Endothelial cell of umbilical vein (primary cell): ENCODE measurements around the gene GABPB2. TPM values are rescaled to one million over a fixed set of nuclear protein-coding genes. Genes with fewer than 3 reads are reported as not detected.
A peak's percentile ranks its signal among the peaks of the same experiment; 100 is the strongest.

ENCODE experiments used
- BruUV-seq: library from RNA; stranded (reverse); fragments of 400-500 nt; replicated peaks from 2 replicates; lab custom pipeline; 2021; lab: Mats Ljungman, UMichigan
- CTCF ChIA-PET: fragments of 300-600, 350-600 bp; sonication (Branson Sonifier 250); formaldehyde crosslinking; loops from one replicate; lab custom pipeline; 2021; ENCODE audit warnings: antibody characterized with exemption, inconsistent platforms; lab: Charles Lee
- POLR2A ChIA-PET: fragments of 300-600, 350-600 bp; sonication (Branson Sonifier 250); formaldehyde crosslinking; loops from one replicate; lab custom pipeline; 2021; ENCODE audit warnings: antibody characterized with exemption, inconsistent platforms; lab: Charles Lee
- DNase-seq: peaks from one replicate; pipeline ENCODE4 v3.0.0-alpha.2; 2011; ENCODE audit warnings: low read depth, low spot score
- FAIRE-seq: peaks from 2 replicates; lab custom pipeline; 2011; peaks lifted over from hg19 to GRCh38; lab: Jason Lieb, UNC
- H2AFZ ChIP-seq: 2 replicates; pipeline ENCODE4 v1.6.0; 2012; ENCODE audit warnings: low read depth, low read length, control low read depth, inconsistent platforms
- H3K27ac ChIP-seq: 2 replicates; pipeline ENCODE4 v1.5.1; 2011; ENCODE audit warnings: low read depth, mild to moderate bottlenecking, control low read depth, low read length, moderate library complexity; ENCODE audit not compliant: insufficient read depth
- H3K27me3 ChIP-seq, 2 experiments: 2 replicates each; pipeline versions ENCODE4 v1.6.0 to v1.6.1; 2011; ENCODE audit warnings: low read length in 2 of 2, mixed read lengths in 1 of 2; ENCODE audit not compliant: control insufficient read depth in 2 of 2, insufficient read depth in 2 of 2
- H3K36me3 ChIP-seq, 2 experiments: 2 replicates in 1 of 2; 3 replicates in 1 of 2; pipeline ENCODE4 v1.5.1; 2011; ENCODE audit warnings: low read length in 2 of 2, mild to moderate bottlenecking in 1 of 2, moderate library complexity in 1 of 2; ENCODE audit not compliant: control insufficient read depth in 2 of 2, insufficient read depth in 2 of 2; ENCODE audit errors: extremely low read depth in 1 of 2
- H3K4me1 ChIP-seq: 3 replicates; pipeline ENCODE4 v1.5.1; 2011; ENCODE audit warnings: mild to moderate bottlenecking, low read length; ENCODE audit not compliant: control insufficient read depth, insufficient read depth; ENCODE audit errors: extremely low read depth
- H3K4me2 ChIP-seq: 2 replicates; pipeline ENCODE4 v1.6.1; 2011; ENCODE audit warnings: low read length, control low read depth, mixed read lengths; ENCODE audit not compliant: insufficient read depth
- H3K4me3 ChIP-seq, 3 experiments: fragments of 200-600 bp in 1 of 3; sonication (generic), shearing (Covaris generic) in 1 of 3; replicated peaks in 1 of 3; 2 replicates each; pipeline ENCODE4 v1.5.1; 2011 to 2016; ENCODE audit warnings: control low read depth in 3 of 3, low read length in 3 of 3, mild to moderate bottlenecking in 2 of 3, inconsistent platforms in 1 of 3, low read depth in 1 of 3, moderate library complexity in 1 of 3; ENCODE audit not compliant: insufficient read depth in 1 of 3
- H3K79me2 ChIP-seq: 2 replicates; pipeline ENCODE4 v1.6.0; 2012; ENCODE audit warnings: low read length, inconsistent platforms; ENCODE audit not compliant: control insufficient read depth, insufficient read depth
- H3K9ac ChIP-seq: replicated peaks from 2 replicates; pipeline ENCODE3; 2011; ENCODE audit warnings: low read length, control low read depth; ENCODE audit not compliant: insufficient read depth; ENCODE audit errors: extremely low read depth
- H3K9me1 ChIP-seq: replicated peaks from 3 replicates; pipeline ENCODE4 v1.6.0; 2011; ENCODE audit warnings: mild to moderate bottlenecking, low read length; ENCODE audit not compliant: control insufficient read depth, insufficient read depth; ENCODE audit errors: extremely low read depth
- H3K9me3 ChIP-seq: replicated peaks from 2 replicates; pipeline ENCODE4 v1.5.1; 2012; ENCODE audit warnings: low read length, inconsistent platforms; ENCODE audit not compliant: control insufficient read depth, insufficient read depth
- H4K20me1 ChIP-seq: replicated peaks from 2 replicates; pipeline ENCODE3; 2011; ENCODE audit warnings: mild to moderate bottlenecking, low read length; ENCODE audit not compliant: control insufficient read depth, insufficient read depth; ENCODE audit errors: extremely low read depth
- FOS ChIP-seq: IDR thresholded peaks from 2 replicates; pipeline ENCODE4 v1.6.1; 2011; ENCODE audit warnings: mild to moderate bottlenecking, low read length, moderate library complexity, borderline replicate concordance; ENCODE audit not compliant: insufficient read depth
- JUN ChIP-seq: IDR thresholded peaks from 2 replicates; pipeline ENCODE4 v1.6.1; 2011; ENCODE audit warnings: borderline replicate concordance, low read depth; ENCODE audit not compliant: insufficient read length, insufficient read depth
- MYC ChIP-seq: IDR thresholded peaks from one replicate; pipeline ENCODE4 v1.6.1; 2011; ENCODE audit warnings: mild to moderate bottlenecking, low read depth, low read length
- POLR2A ChIP-seq: IDR thresholded peaks from 2 replicates; pipeline ENCODE4 v1.6.1; 2012; ENCODE audit warnings: low read depth, mild to moderate bottlenecking, control low read depth, low read length
- POLR2AphosphoS5 ChIP-seq: IDR thresholded peaks from 2 replicates; pipeline ENCODE4 v1.6.1; 2012; ENCODE audit warnings: low read depth, mild to moderate bottlenecking, control low read depth, low read length, moderate library complexity; ENCODE audit not compliant: insufficient read depth
- dilution Hi-C: fragments of 300-500 bp; cut with MboI; formaldehyde crosslinking; loops from one replicate; pipeline ENCODE4 v1.15.0; 2019; ENCODE audit warnings: low sequenced_read_pairs; ENCODE audit not compliant: extremely low pct_ligation_motif_present
- intact Hi-C: fragments of 100-400 bp; cut with micrococcal nuclease; formaldehyde crosslinking; loops from one replicate; pipeline ENCODE4 v1.10.0; 2022
- polyA plus RNA-seq, 4 experiments: library from polyadenylated mRNA; depleted of rRNA in 3 of 4; stranded (reverse) in 3 of 4; unstranded in 1 of 4; fragments of >200 nt; gene quantifications; 2 replicates each; pipeline versions ENCODE4 v1.2.1 to v1.2.3, GENCODE V29; 2011 to 2012; ENCODE audit warnings: missing spikeins in 1 of 4
- total RNA-seq: library from RNA; stranded (reverse); gene quantifications from 2 replicates; pipeline ENCODE4 v1.2.3, GENCODE V29; 2021
- TF ChIP-seq, protein P1 (sequence below), 2 donors: IDR thresholded peaks; 1 replicate in 1 of 2; 2 replicates in 1 of 2; pipeline ENCODE4 v1.5.1; 2011; ENCODE audit warnings: low read length in 2 of 2, mild to moderate bottlenecking in 2 of 2, moderate library complexity in 2 of 2, control low read depth in 1 of 2, inconsistent platforms in 1 of 2, low read depth in 1 of 2; ENCODE audit not compliant: insufficient read depth in 1 of 2; ENCODE audit errors: extremely low read depth in 1 of 2

The GABPB2 gene
- total and polyA plus RNA-seq, 2 donors (not counting 3 experiments of a cell fraction or from before 2014, with no cell fraction given): 2.6 to 4.3 TPM

DNA sequence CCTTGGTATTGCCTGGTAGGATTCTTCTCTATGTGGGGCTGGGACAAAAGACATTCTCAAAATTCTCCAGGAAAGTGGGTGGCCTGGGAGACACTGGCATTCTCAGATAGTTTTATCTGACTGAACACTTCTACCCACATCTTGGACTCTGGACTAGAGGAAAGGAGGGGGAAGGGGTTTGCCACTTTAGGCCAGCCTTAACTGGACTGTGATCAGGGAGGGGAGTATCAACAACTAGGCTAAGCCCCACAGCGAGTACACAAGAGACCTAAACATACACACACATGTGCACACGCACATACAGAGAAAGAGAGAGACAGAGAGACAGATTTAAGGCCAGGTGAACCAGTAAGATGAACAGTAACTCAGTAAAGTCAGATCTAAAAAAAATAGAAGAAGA is 77.1 kb downstream of the GABPB2 start:
- no peak for FAIRE-seq
- no peak overlapping the region for H2AFZ ChIP-seq
- ChIA-PET CTCF (interaction anchor here (1.2 to 2.3 kb wide), 3 partner anchors 9 to 48 kb away, joined by 3 to 9 read pairs (median 5); partner anchors contain the start of gene TNFAIP8L2), POLR2A (interaction anchor here (0.7 kb wide), 1 partner anchor 288 kb away, joined by 3 read pairs; no protein-coding TSS in a partner anchor)
- H3K9me1 ChIP-seq: no peaks in the 10 kb centered on the region
- H3K27ac ChIP-seq: no peak overlapping the region
- no peaks in the 10 kb centered on the region for H4K20me1 ChIP-seq
- peaks cover 29% of the 10 kb centered on the region for H3K4me1 ChIP-seq
- H3K27me3 ChIP-seq: no peaks in the 10 kb centered on the region
- intact Hi-C loops: loop anchor here (2.0 to 5.0 kb wide), 3 partner anchors 41 to 170 kb away; partner anchors contain the start of gene GABPB2
- no peaks in the 10 kb centered on the region for H3K9me3 ChIP-seq
- no peaks in the 10 kb centered on the region for H3K79me2 ChIP-seq
- no peak for DNase-seq
- H3K9ac ChIP-seq: no peak overlapping the region
- TF ChIP-seq JUN (no peak), MYC (no peak), POLR2A (no peak)
- TF ChIP-seq, protein P1, sequence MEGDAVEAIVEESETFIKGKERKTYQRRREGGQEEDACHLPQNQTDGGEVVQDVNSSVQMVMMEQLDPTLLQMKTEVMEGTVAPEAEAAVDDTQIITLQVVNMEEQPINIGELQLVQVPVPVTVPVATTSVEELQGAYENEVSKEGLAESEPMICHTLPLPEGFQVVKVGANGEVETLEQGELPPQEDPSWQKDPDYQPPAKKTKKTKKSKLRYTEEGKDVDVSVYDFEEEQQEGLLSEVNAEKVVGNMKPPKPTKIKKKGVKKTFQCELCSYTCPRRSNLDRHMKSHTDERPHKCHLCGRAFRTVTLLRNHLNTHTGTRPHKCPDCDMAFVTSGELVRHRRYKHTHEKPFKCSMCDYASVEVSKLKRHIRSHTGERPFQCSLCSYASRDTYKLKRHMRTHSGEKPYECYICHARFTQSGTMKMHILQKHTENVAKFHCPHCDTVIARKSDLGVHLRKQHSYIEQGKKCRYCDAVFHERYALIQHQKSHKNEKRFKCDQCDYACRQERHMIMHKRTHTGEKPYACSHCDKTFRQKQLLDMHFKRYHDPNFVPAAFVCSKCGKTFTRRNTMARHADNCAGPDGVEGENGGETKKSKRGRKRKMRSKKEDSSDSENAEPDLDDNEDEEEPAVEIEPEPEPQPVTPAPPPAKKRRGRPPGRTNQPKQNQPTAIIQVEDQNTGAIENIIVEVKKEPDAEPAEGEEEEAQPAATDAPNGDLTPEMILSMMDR (IDR thresholded peaks at IDR 0.05; ENCODE audit: extremely low read depth in 1 of 2, insufficient read depth in 1 of 2, low read depth in 1 of 2, low read length in 2 of 2): no peak
- H3K4me2 ChIP-seq: no peak overlapping the region
- no TSS peak for BruUV-seq
- H3K36me3 ChIP-seq: peaks cover 0 to under 1% of the 10 kb centered on the region in 2 experiments
- dilution Hi-C loops: no loop called here
- H3K4me3 ChIP-seq: no peak overlapping the region

DNA sequence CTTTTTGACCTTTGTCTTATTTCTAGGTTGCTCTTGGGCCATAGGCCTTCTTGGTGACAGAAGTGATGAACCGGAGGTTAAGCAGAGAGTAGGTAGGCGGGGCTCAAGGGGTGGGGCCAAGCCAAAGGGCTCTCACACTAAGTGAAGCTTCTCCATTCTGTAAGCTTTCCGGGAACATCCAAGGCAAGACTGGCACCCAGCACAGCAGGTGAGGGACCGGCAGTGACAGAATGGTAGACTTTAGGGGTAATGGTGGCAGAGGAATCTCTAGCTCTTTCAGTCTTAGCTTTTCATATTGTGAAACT is 85.9 kb downstream of the GABPB2 start, which contains the start of gene TNFAIP8L2:
Gene TNFAIP8L2, plus strand, starts transcription at position 135 of the 305 bp plus-strand sequence. CDS start 2,049 bp downstream, outside the sequence.
- Histone ChIP-seq H3K4me3 (no peak within 1 kb of the TSS), H4K20me1 (no peaks in the 10 kb centered on the region), H3K9ac (no peak within 1 kb of the TSS), H3K9me1 (no peaks in the 10 kb centered on the region), H3K9me3 (no peaks in the 10 kb centered on the region), H3K4me1 (peaks cover 18% of the 10 kb centered on the region), H3K27me3 (no peaks in the 10 kb centered on the region), H2AFZ (no peak within 1 kb of the TSS), H3K36me3 (peaks cover 2 to 13% of the 10 kb centered on the region in 2 experiments), H3K79me2 (no peaks in the 10 kb centered on the region), H3K27ac (peak within 1 kb of the TSS; percentile 25), H3K4me2 (peak within 1 kb of the TSS; percentile 52)
- DNase-seq (no peak), FAIRE-seq (no peak)
- POLR2A ChIA-PET: interaction anchor here (3.0 kb wide), 1 partner anchor 57 kb away, joined by 16 read pairs; no protein-coding TSS in a partner anchor
- TF ChIP-seq, protein P1 (IDR thresholded peaks at IDR 0.05; ENCODE audit: extremely low read depth in 1 of 2, insufficient read depth in 1 of 2, low read depth in 1 of 2, low read length in 2 of 2): no peak
- no peak for TF ChIP-seq FOS
- no peak for TF ChIP-seq POLR2AphosphoS5
- TF ChIP-seq JUN: no peak
- CTCF ChIA-PET: interaction anchor here (0.5 to 11.7 kb wide), 13 partner anchors 8 to 186 kb away, joined by 3 to 623 read pairs (median 3); partner anchors contain the start of genes C1orf56, GABPB2 and TMOD4
- BruUV-seq: no TSS peak
- intact Hi-C loops (loop anchor here (1.0 kb wide), 2 partner anchors 57 to 86 kb away; partner anchors contain the start of gene GABPB2), dilution Hi-C loops (no loop called here)
